DOHH2 (cell line): ENCODE results near the gene ADRA2A.

Experiments used
- EZH2phosphoT487 ChIP-seq: fragments of 200-600 bp; sonication (generic); IDR thresholded peaks from 2 replicates; pipeline ENCODE4 v1.6.1; 2017; ENCODE audit warnings: borderline replicate concordance, mild to moderate bottlenecking, antibody characterized with exemption, low read length, moderate library complexity, mixed read lengths
- TF ChIP-seq, protein P1 (sequence below): fragments of 200-600 bp; sonication (generic); IDR thresholded peaks from one replicate; pipeline ENCODE4 v1.5.1; 2014; ENCODE audit warnings: antibody characterized with exemption, mild to moderate bottlenecking, low read depth, low read length; ENCODE audit not compliant: poor library complexity, severe bottlenecking

DNA sequence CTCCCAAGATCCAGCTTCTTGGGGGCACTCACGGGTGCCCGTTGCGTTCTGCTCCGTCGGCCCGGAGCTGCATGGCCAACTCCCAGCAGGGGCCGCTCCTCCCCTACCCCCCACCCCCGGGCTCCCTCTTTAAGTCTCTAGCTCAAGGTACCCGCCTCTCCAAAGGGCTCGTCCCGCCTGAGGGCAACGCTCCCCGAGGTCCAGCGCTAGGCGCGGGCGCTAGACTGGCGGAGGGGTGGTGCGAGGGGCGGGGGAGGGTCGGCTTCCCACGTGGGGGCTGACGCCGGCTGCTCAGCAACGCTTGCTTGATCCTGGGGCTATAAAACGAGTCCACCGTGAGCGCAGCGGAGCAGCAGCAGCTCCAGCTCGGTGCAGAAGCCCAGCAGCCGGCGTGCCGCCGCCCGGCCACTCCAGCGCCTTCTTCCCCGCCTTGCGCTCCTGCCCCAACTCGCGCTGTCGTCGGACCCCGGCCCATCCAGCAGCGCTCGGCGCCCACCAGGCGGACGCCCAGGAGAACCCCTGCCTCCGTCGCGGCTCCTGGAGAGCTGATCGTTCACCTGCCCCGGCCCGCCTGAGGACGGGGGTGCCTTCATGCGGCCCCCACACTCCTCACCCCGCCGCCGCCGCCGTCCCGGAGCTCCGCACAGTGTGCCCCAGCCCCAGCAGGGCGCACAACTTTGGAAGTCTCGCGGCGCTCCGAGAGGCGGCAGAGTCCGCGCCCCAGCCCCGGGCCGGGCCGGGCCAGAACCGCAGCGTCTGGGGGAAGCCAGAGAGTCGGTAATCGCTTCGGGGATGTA, at the start of gene ADRA2A:
- TF ChIP-seq, protein P1, sequence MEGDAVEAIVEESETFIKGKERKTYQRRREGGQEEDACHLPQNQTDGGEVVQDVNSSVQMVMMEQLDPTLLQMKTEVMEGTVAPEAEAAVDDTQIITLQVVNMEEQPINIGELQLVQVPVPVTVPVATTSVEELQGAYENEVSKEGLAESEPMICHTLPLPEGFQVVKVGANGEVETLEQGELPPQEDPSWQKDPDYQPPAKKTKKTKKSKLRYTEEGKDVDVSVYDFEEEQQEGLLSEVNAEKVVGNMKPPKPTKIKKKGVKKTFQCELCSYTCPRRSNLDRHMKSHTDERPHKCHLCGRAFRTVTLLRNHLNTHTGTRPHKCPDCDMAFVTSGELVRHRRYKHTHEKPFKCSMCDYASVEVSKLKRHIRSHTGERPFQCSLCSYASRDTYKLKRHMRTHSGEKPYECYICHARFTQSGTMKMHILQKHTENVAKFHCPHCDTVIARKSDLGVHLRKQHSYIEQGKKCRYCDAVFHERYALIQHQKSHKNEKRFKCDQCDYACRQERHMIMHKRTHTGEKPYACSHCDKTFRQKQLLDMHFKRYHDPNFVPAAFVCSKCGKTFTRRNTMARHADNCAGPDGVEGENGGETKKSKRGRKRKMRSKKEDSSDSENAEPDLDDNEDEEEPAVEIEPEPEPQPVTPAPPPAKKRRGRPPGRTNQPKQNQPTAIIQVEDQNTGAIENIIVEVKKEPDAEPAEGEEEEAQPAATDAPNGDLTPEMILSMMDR = no peak
- no peak for TF ChIP-seq EZH2phosphoT487
